Trophoblast cell (in vitro differentiated cells and primary cell): ENCODE measurements around the gene AURKA.

Experiments
- DNase-seq, 2 donors: peaks; one replicate each; pipeline ENCODE4 v3.0.0-alpha.2; 2016
- H2AFZ ChIP-seq: 2 replicates; pipeline ENCODE4 v1.6.1; 2013; ENCODE audit warnings: low read length, moderate library complexity, mild to moderate bottlenecking; ENCODE audit not compliant: insufficient read depth, poor library complexity
- H2AK5ac ChIP-seq: 2 replicates; pipeline ENCODE4 v1.6.1; 2013; ENCODE audit warnings: mild to moderate bottlenecking, low read length
- H2BK120ac ChIP-seq: 2 replicates; pipeline ENCODE4 v1.6.1; 2013; ENCODE audit warnings: low read length, mild to moderate bottlenecking, moderate library complexity; ENCODE audit not compliant: insufficient read depth, poor library complexity
- H2BK12ac ChIP-seq: 2 replicates; pipeline ENCODE4 v1.6.1; 2013; ENCODE audit warnings: mild to moderate bottlenecking, low read length, moderate library complexity
- H2BK5ac ChIP-seq: 2 replicates; pipeline ENCODE4 v1.6.1; 2013; ENCODE audit warnings: low read length, low read depth, moderate library complexity, mild to moderate bottlenecking; ENCODE audit not compliant: poor library complexity
- H3K14ac ChIP-seq: 2 replicates; pipeline ENCODE4 v1.6.1; 2013; ENCODE audit warnings: mild to moderate bottlenecking, low read length
- H3K18ac ChIP-seq: 2 replicates; pipeline ENCODE4 v1.6.1; 2013; ENCODE audit warnings: mild to moderate bottlenecking, low read length
- H3K23ac ChIP-seq: 2 replicates; pipeline ENCODE4 v1.6.1; 2013; ENCODE audit warnings: low read length
- H3K27ac ChIP-seq: 2 replicates; pipeline ENCODE4 v1.5.1; 2013; ENCODE audit warnings: low read depth, mild to moderate bottlenecking, inconsistent platforms, low read length, moderate library complexity
- H3K27me3 ChIP-seq: 2 replicates; pipeline ENCODE4 v1.6.1; 2013; ENCODE audit warnings: inconsistent platforms, mild to moderate bottlenecking, low read length, moderate library complexity; ENCODE audit not compliant: insufficient read depth
- H3K36me3 ChIP-seq, 2 experiments: 1 replicate in 1 of 2; 2 replicates in 1 of 2; pipeline ENCODE4 v1.6.1; 2013; ENCODE audit warnings: low read length in 2 of 2, mild to moderate bottlenecking in 2 of 2, moderate library complexity in 1 of 2; ENCODE audit not compliant: insufficient read depth in 2 of 2, control insufficient read depth in 1 of 2
- H3K4ac ChIP-seq: 2 replicates; pipeline ENCODE4 v1.6.1; 2013; ENCODE audit warnings: low read depth, mild to moderate bottlenecking, low read length, moderate library complexity
- H3K4me1 ChIP-seq, 2 experiments: 1 replicate in 1 of 2; 2 replicates in 1 of 2; pipeline ENCODE4 v1.6.1; 2013; ENCODE audit warnings: low read length in 2 of 2, mild to moderate bottlenecking in 2 of 2, moderate library complexity in 1 of 2; ENCODE audit not compliant: insufficient read depth in 2 of 2, control insufficient read depth in 1 of 2
- H3K4me2 ChIP-seq: 2 replicates; pipeline ENCODE4 v1.6.1; 2013; ENCODE audit warnings: inconsistent platforms, mild to moderate bottlenecking, low read length, moderate library complexity
- H3K4me3 ChIP-seq: 2 replicates; pipeline ENCODE4 v1.5.1; 2013; ENCODE audit warnings: mild to moderate bottlenecking, low read depth, low read length, inconsistent platforms
- H3K79me1 ChIP-seq: one replicate; pipeline ENCODE4 v1.6.1; 2013; ENCODE audit warnings: low read length
- H3K79me2 ChIP-seq: 2 replicates; pipeline ENCODE4 v1.6.1; 2013; ENCODE audit warnings: low read length, mild to moderate bottlenecking; ENCODE audit not compliant: control insufficient read depth, insufficient read depth, poor library complexity
- H3K9ac ChIP-seq: 2 replicates; pipeline ENCODE4 v1.6.1; 2013; ENCODE audit warnings: mild to moderate bottlenecking, low read length
- H3K9me3 ChIP-seq: 2 replicates; pipeline ENCODE4 v1.6.1; 2013; ENCODE audit warnings: low read depth, mild to moderate bottlenecking, control low read depth, inconsistent platforms, low read length; ENCODE audit not compliant: insufficient read depth
- H4K12ac ChIP-seq: 2 replicates; pipeline ENCODE4 v1.6.1; 2013; ENCODE audit warnings: low read depth, mild to moderate bottlenecking, low read length, moderate library complexity
- H4K8ac ChIP-seq: 2 replicates; pipeline ENCODE4 v1.6.1; 2013; ENCODE audit warnings: low read depth, mild to moderate bottlenecking, low read length, moderate library complexity
- H4K91ac ChIP-seq: one replicate; pipeline ENCODE4 v1.6.1; 2013; ENCODE audit warnings: low read depth, mild to moderate bottlenecking, low read length, moderate library complexity
- WGBS: extraction: QIAGEN DNeasy Blood & Tissue Kit; methylation state at CpG from one replicate; pipeline ENCODE4 v1.1.7; 2013; ENCODE audit warnings: missing lambda C conversion rate; ENCODE audit not compliant: insufficient read length, insufficient coverage; ENCODE audit errors: extremely low coverage; 5-methylcytosine and 5-hydroxymethylcytosine counted together

The AURKA gene

GRCh38 chr20:56347628-56348304, 44.2 kb downstream of the AURKA start:
- Histone ChIP-seq H3K79me2 (no peaks in the 10 kb centered on the region), H3K4me1 (no peaks in the 10 kb centered on the region), H2AFZ (no peak overlapping the region), H3K14ac (no peak overlapping the region), H3K4me2 (no peak overlapping the region), H3K4ac (no peak overlapping the region), H3K18ac (no peak overlapping the region), H2BK12ac (no peak overlapping the region), H2BK120ac (no peak overlapping the region), H3K9me3 (peaks cover 1% of the 10 kb centered on the region), H3K4me3 (no peak overlapping the region), H3K27ac (no peak overlapping the region), H4K12ac (no peak overlapping the region), H3K9ac (no peak overlapping the region), H4K8ac (no peak overlapping the region), H4K91ac (no peak overlapping the region), H3K79me1 (no peaks in the 10 kb centered on the region), H2BK5ac (no peak overlapping the region), H3K27me3 (no peaks in the 10 kb centered on the region), H3K36me3 (no peaks in the 10 kb centered on the region), H2AK5ac (no peak overlapping the region), H3K23ac (no peak overlapping the region)
- no peak for DNase-seq
- WGBS = no CpG with 5 or more reads among the region's 13 CpGs

GRCh38 chr20:56345911-56346310, 46.1 kb downstream of the AURKA start:
- H2AK5ac ChIP-seq = no peak overlapping the region
- no peaks in the 10 kb centered on the region for H3K79me2 ChIP-seq
- peaks cover 2% of the 10 kb centered on the region for H3K9me3 ChIP-seq
- no peak overlapping the region for H2BK120ac ChIP-seq
- H2BK5ac ChIP-seq = no peak overlapping the region
- H3K18ac ChIP-seq = no peak overlapping the region
- no CpG with 5 or more reads among the region's 8 CpGs for WGBS
- H2BK12ac ChIP-seq = no peak overlapping the region
- H3K27me3 ChIP-seq = no peaks in the 10 kb centered on the region
- H3K14ac ChIP-seq = no peak overlapping the region
- no peaks in the 10 kb centered on the region for H3K36me3 ChIP-seq
- no peak overlapping the region for H4K8ac ChIP-seq
- no peak overlapping the region for H3K4me3 ChIP-seq
- no peak overlapping the region for H3K23ac ChIP-seq
- H3K27ac ChIP-seq = no peak overlapping the region
- no peak for DNase-seq
- no peak overlapping the region for H4K12ac ChIP-seq
- no peaks in the 10 kb centered on the region for H3K79me1 ChIP-seq
- H3K4me2 ChIP-seq = no peak overlapping the region
- no peak overlapping the region for H2AFZ ChIP-seq
- H4K91ac ChIP-seq = no peak overlapping the region
- no peak overlapping the region for H3K4ac ChIP-seq
- H3K9ac ChIP-seq = no peak overlapping the region
- no peaks in the 10 kb centered on the region for H3K4me1 ChIP-seq

- no CpG with 5 or more reads among the region's 41 CpGs for WGBS
- no peak overlapping the region for H4K91ac ChIP-seq
- peak; percentile 23 to 60 for DNase-seq
- peaks cover 2% of the 10 kb centered on the region for H3K9me3 ChIP-seq
- no peak overlapping the region for H3K23ac ChIP-seq
- H3K36me3 ChIP-seq = no peaks in the 10 kb centered on the region
- no peak overlapping the region for H4K8ac ChIP-seq
- no peaks in the 10 kb centered on the region for H3K79me2 ChIP-seq
- no peak overlapping the region for H2AK5ac ChIP-seq
- no peaks in the 10 kb centered on the region for H3K4me1 ChIP-seq
- H3K4me3 ChIP-seq = no peak overlapping the region
- no peak overlapping the region for H3K14ac ChIP-seq
- H2AFZ ChIP-seq = no peak overlapping the region
- no peak overlapping the region for H3K18ac ChIP-seq
- peak overlapping the region; percentile 46 for H3K4me2 ChIP-seq
- H3K27ac ChIP-seq = no peak overlapping the region
- H2BK5ac ChIP-seq = no peak overlapping the region
- no peaks in the 10 kb centered on the region for H3K27me3 ChIP-seq
- no peak overlapping the region for H4K12ac ChIP-seq
- no peaks in the 10 kb centered on the region for H3K79me1 ChIP-seq
- no peak overlapping the region for H2BK120ac ChIP-seq
- H3K9ac ChIP-seq = no peak overlapping the region
- H3K4ac ChIP-seq = no peak overlapping the region
- no peak overlapping the region for H2BK12ac ChIP-seq
Measured at GRCh38 chr20:56343861-56344381, 48.1 kb downstream of the AURKA start.

- no peaks in the 10 kb centered on the region for H3K79me2 ChIP-seq
- no peaks in the 10 kb centered on the region for H3K36me3 ChIP-seq
- no peak overlapping the region for H3K14ac ChIP-seq
- H3K18ac ChIP-seq = no peak overlapping the region
- DNase-seq = no peak
- H2AFZ ChIP-seq = no peak overlapping the region
- no peak overlapping the region for H4K8ac ChIP-seq
- H3K23ac ChIP-seq = no peak overlapping the region
- no peak overlapping the region for H2BK120ac ChIP-seq
- H3K27me3 ChIP-seq = no peaks in the 10 kb centered on the region
- peaks cover 2% of the 10 kb centered on the region for H3K9me3 ChIP-seq
- H3K4ac ChIP-seq = no peak overlapping the region
- no peaks in the 10 kb centered on the region for H3K4me1 ChIP-seq
- H3K9ac ChIP-seq = no peak overlapping the region
- H3K27ac ChIP-seq = no peak overlapping the region
- H2BK5ac ChIP-seq = no peak overlapping the region
- WGBS = no CpG with 5 or more reads among the region's 3 CpGs
- H2AK5ac ChIP-seq = no peak overlapping the region
- no peak overlapping the region for H4K91ac ChIP-seq
- H3K79me1 ChIP-seq = no peaks in the 10 kb centered on the region
- H4K12ac ChIP-seq = no peak overlapping the region
- H3K4me2 ChIP-seq = no peak overlapping the region
- no peak overlapping the region for H3K4me3 ChIP-seq
- no peak overlapping the region for H2BK12ac ChIP-seq
Measured at GRCh38 chr20:56342783-56343182, 49.2 kb downstream of the AURKA start.
